Right lobe of liver (tissue), 4 donors: ENCODE measurements around the gene NXNL1.

Source experiments
- POLR2A ChIP-seq: fragments of 450-650 bp; IDR thresholded peaks from one replicate; pipeline ENCODE4 v1.6.1; 2017; ENCODE audit warnings: antibody characterized with exemption, mild to moderate bottlenecking
- TF ChIP-seq, protein P1 (sequence below), 4 donors: fragments of 200-600 bp in 3 of 4; fragments of 450-650 bp in 1 of 4; IDR thresholded peaks; one replicate each; pipeline versions ENCODE4 v1.5.1 to v1.8.0; 2016 to 2022; ENCODE audit warnings: antibody characterized with exemption in 4 of 4, mild to moderate bottlenecking in 2 of 4
- donor health status: DM: no; HTN: no; CAD: no.
- donor health status: DM: no; HTN: no; CAD: no.
- donor health status: DM: no; HTN: yes; CAD: no.

DNA sequence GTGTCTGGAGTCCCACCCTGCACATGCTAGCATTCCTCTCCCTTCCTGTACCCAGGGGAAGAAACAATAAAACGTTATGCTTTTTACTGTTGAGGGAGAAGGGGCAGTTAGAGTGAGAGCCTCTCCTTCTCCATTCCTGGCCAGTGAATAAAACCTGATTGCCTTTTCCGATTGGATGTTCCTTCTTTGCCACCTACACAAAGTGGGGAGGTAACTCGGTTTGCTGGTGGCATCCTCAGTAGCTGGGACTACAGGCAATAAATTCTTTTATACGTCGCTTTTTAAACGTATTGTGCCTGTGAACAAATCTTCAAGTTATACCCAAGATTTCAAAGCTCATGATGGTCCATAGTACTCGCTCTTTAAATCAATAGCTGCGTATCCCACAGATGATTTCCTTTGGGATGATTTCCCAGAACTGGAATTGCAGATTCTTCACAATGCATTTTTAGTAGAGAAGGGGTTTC is 41.5 kb downstream of the NXNL1 start:
- TF ChIP-seq, protein P1, sequence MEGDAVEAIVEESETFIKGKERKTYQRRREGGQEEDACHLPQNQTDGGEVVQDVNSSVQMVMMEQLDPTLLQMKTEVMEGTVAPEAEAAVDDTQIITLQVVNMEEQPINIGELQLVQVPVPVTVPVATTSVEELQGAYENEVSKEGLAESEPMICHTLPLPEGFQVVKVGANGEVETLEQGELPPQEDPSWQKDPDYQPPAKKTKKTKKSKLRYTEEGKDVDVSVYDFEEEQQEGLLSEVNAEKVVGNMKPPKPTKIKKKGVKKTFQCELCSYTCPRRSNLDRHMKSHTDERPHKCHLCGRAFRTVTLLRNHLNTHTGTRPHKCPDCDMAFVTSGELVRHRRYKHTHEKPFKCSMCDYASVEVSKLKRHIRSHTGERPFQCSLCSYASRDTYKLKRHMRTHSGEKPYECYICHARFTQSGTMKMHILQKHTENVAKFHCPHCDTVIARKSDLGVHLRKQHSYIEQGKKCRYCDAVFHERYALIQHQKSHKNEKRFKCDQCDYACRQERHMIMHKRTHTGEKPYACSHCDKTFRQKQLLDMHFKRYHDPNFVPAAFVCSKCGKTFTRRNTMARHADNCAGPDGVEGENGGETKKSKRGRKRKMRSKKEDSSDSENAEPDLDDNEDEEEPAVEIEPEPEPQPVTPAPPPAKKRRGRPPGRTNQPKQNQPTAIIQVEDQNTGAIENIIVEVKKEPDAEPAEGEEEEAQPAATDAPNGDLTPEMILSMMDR (IDR thresholded peaks at IDR 0.05), result no peak
- no peak for TF ChIP-seq POLR2A
